IPS-20b (cell line): ENCODE data around the gene TRIM44.

Experiments used
- H3K27ac ChIP-seq: one replicate; pipeline ENCODE4 v1.5.1; 2013; ENCODE audit warnings: low read length
- H3K27me3 ChIP-seq: 2 replicates; pipeline ENCODE4 v1.6.1; 2013; ENCODE audit warnings: mild to moderate bottlenecking, low read length, inconsistent platforms; ENCODE audit not compliant: insufficient read depth
- H3K36me3 ChIP-seq: 2 replicates; pipeline ENCODE4 v1.6.1; 2013; ENCODE audit warnings: low read depth, mild to moderate bottlenecking, inconsistent platforms, low read length, moderate library complexity; ENCODE audit not compliant: insufficient read depth
- H3K4me1 ChIP-seq: 2 replicates; pipeline ENCODE4 v1.6.1; 2013; ENCODE audit warnings: mild to moderate bottlenecking, control low read depth, inconsistent platforms, low read length, moderate library complexity; ENCODE audit not compliant: insufficient read depth
- H3K4me3 ChIP-seq: 2 replicates; pipeline ENCODE4 v1.5.1; 2013; ENCODE audit warnings: mild to moderate bottlenecking, low read length, inconsistent platforms
- H3K9ac ChIP-seq: 2 replicates; pipeline ENCODE4 v1.6.1; 2013; ENCODE audit warnings: low read depth, mild to moderate bottlenecking, inconsistent platforms, low read length, moderate library complexity
- H3K9me3 ChIP-seq: 2 replicates; pipeline ENCODE4 v1.6.1; 2013; ENCODE audit warnings: mild to moderate bottlenecking, low read depth, low read length, inconsistent platforms; ENCODE audit not compliant: insufficient read depth

The TRIM44 gene

GRCh38 chr11:35677904-35678303, 15.3 kb downstream of the TRIM44 start:
- Histone ChIP-seq H3K36me3 (no peaks in the 10 kb centered on the region), H3K27ac (no peak overlapping the region), H3K4me1 (peaks cover 5% of the 10 kb centered on the region; the same call in 1 of the 2 replicates), H3K4me3 (no peak overlapping the region), H3K9me3 (no peaks in the 10 kb centered on the region), H3K27me3 (no peaks in the 10 kb centered on the region), H3K9ac (no peak overlapping the region)

DNA sequence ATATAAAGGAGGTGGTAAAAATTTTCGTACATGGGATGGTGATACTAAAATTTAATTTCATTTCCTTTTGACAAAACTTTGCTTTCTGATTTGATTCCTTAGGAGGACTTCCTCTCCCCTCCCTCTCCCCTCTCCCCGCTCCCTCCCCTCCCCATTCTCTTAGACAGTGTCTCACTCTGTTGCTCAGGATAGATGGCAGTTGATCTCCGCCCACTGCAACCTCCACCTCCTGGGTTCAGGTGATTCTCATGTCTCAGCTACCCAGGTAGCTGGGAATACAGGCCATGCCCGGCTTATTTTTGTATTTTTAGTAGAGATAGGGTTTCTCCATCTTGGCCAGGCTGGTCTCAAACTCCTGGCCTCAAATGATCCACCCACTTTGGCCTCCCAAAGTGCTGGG, 15.9 kb downstream of the TRIM44 start:
- Histone ChIP-seq H3K4me1 (peaks cover 7% of the 10 kb centered on the region; the same call in 1 of the 2 replicates), H3K4me3 (no peak overlapping the region), H3K27me3 (no peaks in the 10 kb centered on the region)

DNA sequence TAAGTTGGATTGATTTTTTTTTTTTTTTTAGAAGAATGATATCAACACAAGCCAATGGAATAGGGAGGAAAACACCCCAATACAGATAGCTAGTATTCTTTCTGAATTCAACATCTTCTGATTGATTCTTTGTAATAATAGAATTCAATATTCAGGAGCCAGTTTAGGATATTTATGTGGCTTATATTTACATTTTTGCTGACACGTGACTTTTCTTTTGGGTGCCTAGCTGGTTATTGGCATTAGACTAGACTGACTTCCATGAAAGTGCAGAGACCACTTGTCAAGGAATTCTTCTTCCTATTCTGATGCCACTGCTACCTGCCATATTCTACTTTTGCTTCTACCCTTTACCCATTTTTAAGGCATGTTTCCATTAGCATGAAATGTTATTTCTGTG, 16.4 kb downstream of the TRIM44 start:
- Histone ChIP-seq H3K27me3 (no peaks in the 10 kb centered on the region), H3K4me3 (no peak overlapping the region), H3K9ac (no peak overlapping the region), H3K36me3 (no peaks in the 10 kb centered on the region), H3K27ac (no peak overlapping the region), H3K4me1 (peaks cover 7% of the 10 kb centered on the region; the same call in 1 of the 2 replicates), H3K9me3 (no peaks in the 10 kb centered on the region)

More for the DNA sequence above, 15.9 kb downstream of the TRIM44 start:
- Histone ChIP-seq H3K9ac (no peak overlapping the region), H3K27ac (no peak overlapping the region), H3K9me3 (no peaks in the 10 kb centered on the region), H3K36me3 (no peaks in the 10 kb centered on the region)

- no peak overlapping the region for H3K27ac ChIP-seq
- peaks cover 7% of the 10 kb centered on the region; the same call in 1 of the 2 replicates for H3K4me1 ChIP-seq
Observed at GRCh38 chr11:35680506-35680905, 17.9 kb downstream of the TRIM44 start.

GRCh38 chr11:35681163-35681767, 18.7 kb downstream of the TRIM44 start:
- H3K9ac ChIP-seq: no peak overlapping the region
- H3K36me3 ChIP-seq: no peaks in the 10 kb centered on the region; the same call in 1 of the 2 replicates
- no peaks in the 10 kb centered on the region for H3K9me3 ChIP-seq
- peaks cover 7% of the 10 kb centered on the region; the same call in 1 of the 2 replicates for H3K4me1 ChIP-seq
- H3K27ac ChIP-seq: no peak overlapping the region
- no peak overlapping the region for H3K4me3 ChIP-seq
- H3K27me3 ChIP-seq: no peaks in the 10 kb centered on the region

More at GRCh38 chr11:35680506-35680905, 17.9 kb downstream of the TRIM44 start:
- no peaks in the 10 kb centered on the region for H3K27me3 ChIP-seq
- no peaks in the 10 kb centered on the region for H3K9me3 ChIP-seq
- H3K4me3 ChIP-seq: no peak overlapping the region
- H3K9ac ChIP-seq: no peak overlapping the region
- no peaks in the 10 kb centered on the region for H3K36me3 ChIP-seq

- no peaks in the 10 kb centered on the region; the same call in 1 of the 2 replicates for H3K36me3 ChIP-seq
- peak overlapping the region; percentile 36; the same call in 1 of the 2 replicates for H3K9ac ChIP-seq
- H3K9me3 ChIP-seq: no peaks in the 10 kb centered on the region
- peak overlapping the region; percentile 27; the same call in 1 of the 2 replicates for H3K4me3 ChIP-seq
- H3K27ac ChIP-seq: no peak overlapping the region
- no peaks in the 10 kb centered on the region for H3K27me3 ChIP-seq
- H3K4me1 ChIP-seq: peaks cover 7% of the 10 kb centered on the region; the same call in 1 of the 2 replicates
Observed at GRCh38 chr11:35682230-35683173, 19.9 kb downstream of the TRIM44 start.

- Histone ChIP-seq H3K4me3 (no peak overlapping the region), H3K9me3 (no peaks in the 10 kb centered on the region), H3K4me1 (peaks cover 7% of the 10 kb centered on the region; the same call in 1 of the 2 replicates), H3K27me3 (no peaks in the 10 kb centered on the region), H3K27ac (no peak overlapping the region), H3K36me3 (no peaks in the 10 kb centered on the region; the same call in 1 of the 2 replicates), H3K9ac (no peak overlapping the region)
Observed at GRCh38 chr11:35683728-35684339, 21.3 kb downstream of the TRIM44 start.

DNA sequence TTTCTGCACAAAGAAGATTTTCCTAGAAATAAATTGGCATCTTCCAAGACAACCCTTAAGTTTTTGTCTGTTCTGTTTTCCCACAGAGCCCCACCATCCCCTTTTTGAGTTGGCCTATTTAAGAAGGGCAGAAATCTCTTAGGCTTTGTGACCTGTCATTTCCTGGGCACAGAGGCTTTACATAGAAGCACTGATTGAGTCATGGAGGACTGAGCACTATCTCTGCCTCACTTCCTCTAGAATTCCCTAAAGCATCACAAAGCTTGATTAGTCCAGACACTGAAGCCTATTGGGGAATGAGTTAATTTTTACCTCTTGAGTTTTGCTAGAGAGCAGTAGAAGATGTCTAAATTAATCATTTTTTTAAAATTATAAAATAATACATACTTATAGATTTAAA, 25.4 kb downstream of the TRIM44 start:
- Histone ChIP-seq H3K36me3 (peaks cover 7% of the 10 kb centered on the region; the same call in 1 of the 2 replicates), H3K27ac (no peak overlapping the region), H3K9ac (no peak overlapping the region), H3K9me3 (no peaks in the 10 kb centered on the region), H3K4me3 (no peak overlapping the region), H3K27me3 (no peaks in the 10 kb centered on the region), H3K4me1 (peaks cover under 1% of the 10 kb centered on the region; the same call in 1 of the 2 replicates)

DNA sequence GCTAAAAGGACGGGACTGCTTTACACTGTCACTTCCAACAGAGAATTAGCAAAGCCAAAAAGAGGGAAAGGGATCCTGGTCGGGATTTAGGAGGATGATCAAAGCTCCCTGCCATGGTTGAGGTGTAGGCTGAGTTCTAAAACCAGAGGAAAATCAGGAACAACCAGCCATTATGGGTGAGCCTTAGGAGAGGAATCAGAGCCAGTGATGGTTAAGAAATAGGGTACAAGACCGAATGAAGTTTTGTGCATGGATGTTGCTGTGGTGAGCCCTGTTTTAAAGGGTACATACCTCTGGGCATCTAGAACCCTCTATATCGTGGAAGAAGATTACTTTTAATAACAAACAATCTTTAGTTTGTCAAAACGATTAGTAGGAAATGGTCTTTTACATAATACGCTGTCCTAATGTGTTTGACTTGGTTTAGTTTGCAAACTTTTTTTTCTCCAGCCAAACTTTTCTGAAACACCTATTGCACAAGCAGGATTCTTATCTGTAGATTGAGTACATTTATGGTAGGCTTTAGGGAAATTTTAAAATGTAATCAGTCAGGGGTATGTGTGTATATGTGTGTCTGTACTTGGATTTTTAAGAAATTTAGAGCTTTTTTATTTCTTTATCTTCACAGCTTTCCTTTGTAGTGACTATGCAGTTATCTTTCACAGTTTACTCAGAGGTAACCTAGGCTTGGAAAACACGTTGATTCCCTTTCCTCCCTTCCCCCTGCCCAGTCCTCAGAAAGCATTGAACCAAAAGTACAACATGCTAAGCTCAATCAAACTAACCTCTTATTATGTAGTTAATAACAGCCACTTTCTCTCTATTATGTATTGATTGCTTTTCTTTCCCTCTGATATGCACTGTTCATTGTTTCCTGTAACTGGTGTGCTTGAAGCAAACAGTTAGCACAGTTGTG, 26.8 kb downstream of the TRIM44 start:
- H3K36me3 ChIP-seq: peaks cover 7% of the 10 kb centered on the region; the same call in 1 of the 2 replicates
- no peak overlapping the region for H3K9ac ChIP-seq
- H3K4me1 ChIP-seq: no peaks in the 10 kb centered on the region
- H3K4me3 ChIP-seq: no peak overlapping the region
- H3K27me3 ChIP-seq: no peaks in the 10 kb centered on the region
- no peaks in the 10 kb centered on the region for H3K9me3 ChIP-seq
- H3K27ac ChIP-seq: no peak overlapping the region

- Histone ChIP-seq H3K27ac (no peak overlapping the region), H3K9me3 (peaks cover 14% of the 10 kb centered on the region), H3K4me1 (no peaks in the 10 kb centered on the region), H3K4me3 (no peak overlapping the region), H3K27me3 (no peaks in the 10 kb centered on the region), H3K36me3 (no peaks in the 10 kb centered on the region), H3K9ac (no peak overlapping the region)
Observed at GRCh38 chr11:35702126-35702525, 39.6 kb downstream of the TRIM44 start.

GRCh38 chr11:35709376-35709775, 46.8 kb downstream of the TRIM44 start:
- H3K4me3 ChIP-seq: no peak overlapping the region
- H3K9ac ChIP-seq: no peak overlapping the region
- no peaks in the 10 kb centered on the region for H3K9me3 ChIP-seq
- no peak overlapping the region for H3K27ac ChIP-seq
- no peaks in the 10 kb centered on the region for H3K27me3 ChIP-seq
- H3K36me3 ChIP-seq: no peaks in the 10 kb centered on the region
- no peaks in the 10 kb centered on the region for H3K4me1 ChIP-seq
